ENCODE data around the gene NECAP2. TPM values are rescaled to one million over a fixed set of nuclear protein-coding genes. Genes with fewer than 3 reads are reported as not detected.

The NECAP2 gene
- total and polyA plus RNA-seq, 9 donors, result 36.2 to 60.4 (median 51.9) TPM

DNA sequence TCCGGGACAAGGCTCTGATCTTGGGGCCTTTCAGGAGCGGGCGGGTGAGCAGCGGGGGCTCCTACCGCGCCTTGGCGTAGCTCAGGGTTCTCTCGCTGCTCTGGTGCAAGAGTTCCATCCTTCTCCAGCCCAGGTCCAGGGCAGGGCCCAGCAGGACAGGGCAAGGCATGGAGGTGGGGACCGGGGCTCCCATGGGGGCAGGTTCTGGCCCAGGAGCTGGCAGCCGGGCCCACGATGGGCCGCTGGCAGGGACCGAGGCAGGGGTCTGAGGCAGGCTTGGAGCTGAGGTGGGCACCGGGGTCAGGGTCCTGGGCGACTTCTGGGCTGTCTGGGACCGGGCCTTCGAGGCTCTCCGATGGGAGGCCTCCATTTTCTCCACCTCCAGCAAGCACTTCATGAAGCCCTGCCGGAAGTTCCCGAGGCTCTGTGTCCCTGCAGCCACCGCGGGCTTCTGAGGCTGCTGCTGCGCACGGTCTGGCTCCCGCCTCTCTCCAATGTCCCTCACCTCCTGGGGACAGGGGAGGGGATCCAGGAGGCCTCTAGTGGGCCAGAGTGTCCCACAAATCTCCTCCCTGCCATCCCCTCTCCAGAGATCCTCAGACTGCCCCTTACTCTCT, 30.9 kb upstream of the NECAP2 start:
- intact Hi-C loops (cut with DNase I), result no loop called here
- Histone ChIP-seq H3K4me1 (ENCODE audit: insufficient read depth) (no peaks in the 10 kb centered on the region), H3K4me3 (no peak overlapping the region), H3K9me3 (no peaks in the 10 kb centered on the region), H3K27ac (no peak overlapping the region), H3K27me3 (no peaks in the 10 kb centered on the region), H3K36me3 (no peaks in the 10 kb centered on the region)
- DNase-seq, result no peak
- TF ChIP-seq EP300 (IDR thresholded peaks at IDR 0.05) (no peak), POLR2A (IDR thresholded peaks at IDR 0.05) (no peak)
- TF ChIP-seq, protein P1, sequence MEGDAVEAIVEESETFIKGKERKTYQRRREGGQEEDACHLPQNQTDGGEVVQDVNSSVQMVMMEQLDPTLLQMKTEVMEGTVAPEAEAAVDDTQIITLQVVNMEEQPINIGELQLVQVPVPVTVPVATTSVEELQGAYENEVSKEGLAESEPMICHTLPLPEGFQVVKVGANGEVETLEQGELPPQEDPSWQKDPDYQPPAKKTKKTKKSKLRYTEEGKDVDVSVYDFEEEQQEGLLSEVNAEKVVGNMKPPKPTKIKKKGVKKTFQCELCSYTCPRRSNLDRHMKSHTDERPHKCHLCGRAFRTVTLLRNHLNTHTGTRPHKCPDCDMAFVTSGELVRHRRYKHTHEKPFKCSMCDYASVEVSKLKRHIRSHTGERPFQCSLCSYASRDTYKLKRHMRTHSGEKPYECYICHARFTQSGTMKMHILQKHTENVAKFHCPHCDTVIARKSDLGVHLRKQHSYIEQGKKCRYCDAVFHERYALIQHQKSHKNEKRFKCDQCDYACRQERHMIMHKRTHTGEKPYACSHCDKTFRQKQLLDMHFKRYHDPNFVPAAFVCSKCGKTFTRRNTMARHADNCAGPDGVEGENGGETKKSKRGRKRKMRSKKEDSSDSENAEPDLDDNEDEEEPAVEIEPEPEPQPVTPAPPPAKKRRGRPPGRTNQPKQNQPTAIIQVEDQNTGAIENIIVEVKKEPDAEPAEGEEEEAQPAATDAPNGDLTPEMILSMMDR (IDR thresholded peaks at IDR 0.05), result no peak
- 83 to 91% (median 84%) methylated on average over 25 of the region's 25 CpGs for WGBS, 3 donors

DNA sequence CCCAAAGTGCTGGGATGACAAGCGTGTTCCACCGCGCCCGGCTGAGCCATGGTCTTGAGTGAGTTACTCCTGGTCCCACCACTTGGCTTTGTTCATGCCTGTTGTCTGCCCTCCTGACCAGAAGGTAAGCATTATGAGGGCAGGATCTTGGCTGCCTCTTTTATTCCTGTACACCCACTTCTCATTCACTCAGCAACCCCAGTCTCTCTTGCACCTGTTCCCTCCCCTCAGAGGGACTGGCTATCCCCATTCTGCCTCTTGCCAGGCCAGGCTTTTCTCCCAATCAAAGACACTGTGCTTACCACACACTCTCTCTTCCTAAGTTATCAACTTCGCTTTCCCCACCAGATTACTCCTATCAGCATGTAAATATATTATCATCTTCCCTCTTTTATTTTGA, 29.7 kb upstream of the NECAP2 start:
- Histone ChIP-seq H3K4me1 (ENCODE audit: insufficient read depth) (no peaks in the 10 kb centered on the region), H3K27ac (no peak overlapping the region), H3K4me3 (no peak overlapping the region), H3K36me3 (no peaks in the 10 kb centered on the region), H3K9me3 (no peaks in the 10 kb centered on the region), H3K27me3 (no peaks in the 10 kb centered on the region)
- TF ChIP-seq, protein P1 (IDR thresholded peaks at IDR 0.05), result no peak
- TF ChIP-seq EP300 (IDR thresholded peaks at IDR 0.05) (no peak), POLR2A (IDR thresholded peaks at IDR 0.05) (no peak)
- intact Hi-C loops (cut with DNase I), result no loop called here
- 90 to 94% (median 94%) methylated on average over 5 of the region's 5 CpGs for WGBS, 3 donors
- no peak for DNase-seq

DNA sequence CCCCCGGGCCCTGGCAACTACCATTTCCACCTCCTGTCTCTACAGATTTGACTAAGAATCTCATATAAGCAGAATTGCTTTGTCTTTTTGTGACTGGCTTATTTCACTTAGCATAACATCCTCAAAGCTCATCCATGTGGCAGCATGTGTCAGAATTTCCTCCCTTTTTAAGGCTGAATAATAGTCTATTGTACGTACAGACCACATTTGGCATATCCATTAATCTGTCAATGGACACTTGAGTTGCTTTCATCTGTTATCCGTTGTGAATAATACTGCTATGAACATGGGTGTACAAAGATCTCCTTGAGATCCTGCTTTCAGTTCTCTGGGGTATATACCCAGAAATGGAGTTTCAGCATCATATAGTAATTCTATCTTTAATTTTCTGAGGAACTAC, 27.3 kb upstream of the NECAP2 start:
- no peak overlapping the region for H3K4me3 ChIP-seq
- 81 to 88% (median 85%) methylated on average over 3 of the region's 3 CpGs for WGBS, 3 donors
- no peaks in the 10 kb centered on the region for H3K36me3 ChIP-seq
- DNase-seq, result no peak
- no peaks in the 10 kb centered on the region for H3K9me3 ChIP-seq
- no peak overlapping the region for H3K27ac ChIP-seq
- intact Hi-C loops (cut with DNase I), result no loop called here
- TF ChIP-seq POLR2A (IDR thresholded peaks at IDR 0.05), result no peak
- TF ChIP-seq EP300 (IDR thresholded peaks at IDR 0.05), result no peak
- TF ChIP-seq, protein P1 (IDR thresholded peaks at IDR 0.05), result no peak
- no peaks in the 10 kb centered on the region for H3K4me1 ChIP-seq (ENCODE audit: insufficient read depth)
- no peaks in the 10 kb centered on the region for H3K27me3 ChIP-seq

DNA sequence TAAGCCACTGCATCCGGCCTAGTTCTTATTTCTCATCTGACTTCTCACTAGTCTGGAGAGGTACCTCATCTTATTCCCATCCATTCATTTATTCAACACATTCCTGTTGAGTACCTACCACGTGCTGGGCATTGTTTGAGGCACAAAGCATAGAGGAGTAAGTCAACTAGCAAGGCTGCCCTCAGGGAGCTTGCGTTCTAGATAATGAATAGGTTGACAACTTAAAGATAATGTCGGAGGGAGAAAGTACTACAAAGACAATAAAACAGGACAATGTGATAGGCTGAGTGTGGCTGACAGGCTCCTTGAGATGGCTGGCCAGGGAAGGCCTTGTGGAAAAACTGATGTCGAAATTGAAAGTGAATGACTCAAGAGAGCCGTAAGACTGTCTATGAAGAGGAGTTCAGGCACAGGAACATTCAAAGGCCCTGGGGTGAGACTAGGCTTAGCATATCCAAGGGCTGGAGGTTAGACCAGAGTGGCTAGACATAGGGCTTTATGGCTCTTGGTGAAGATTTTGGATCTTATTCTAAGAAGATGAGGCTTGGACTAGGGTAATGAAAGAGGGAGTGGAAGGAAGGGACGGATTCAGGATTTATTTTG, 21.6 kb upstream of the NECAP2 start:
- Histone ChIP-seq H3K4me1 (ENCODE audit: insufficient read depth) (no peaks in the 10 kb centered on the region), H3K27me3 (no peaks in the 10 kb centered on the region), H3K27ac (no peak overlapping the region), H3K9me3 (no peaks in the 10 kb centered on the region), H3K36me3 (no peaks in the 10 kb centered on the region), H3K4me3 (no peak overlapping the region)
- intact Hi-C loops (cut with DNase I), result no loop called here
- WGBS, 3 donors, result 84 to 91% (median 86%) methylated on average over 7 of the region's 7 CpGs
- no peak for TF ChIP-seq EP300 (IDR thresholded peaks at IDR 0.05)
- TF ChIP-seq POLR2A (IDR thresholded peaks at IDR 0.05), result no peak
- TF ChIP-seq, protein P1 (IDR thresholded peaks at IDR 0.05), result no peak
- DNase-seq, result no peak

Data from ovary (tissue), 9 donors.